DND-41 (cell line): ENCODE results near the gene PKDREJ.

ENCODE experiments used
- EZH2 ChIP-seq: IDR thresholded peaks from 3 replicates; pipeline ENCODE4 v1.6.1; 2012; ENCODE audit warnings: borderline replicate concordance, low read depth, mild to moderate bottlenecking, moderate library complexity, low read length, inconsistent platforms; ENCODE audit not compliant: severe bottlenecking
- TF ChIP-seq, protein P1 (sequence below): IDR thresholded peaks from 2 replicates; pipeline ENCODE4 v1.5.1; 2012; ENCODE audit warnings: borderline replicate concordance, low read length, moderate library complexity, mild to moderate bottlenecking; ENCODE audit not compliant: poor library complexity, severe bottlenecking; ENCODE audit errors: extremely low read depth

DNA sequence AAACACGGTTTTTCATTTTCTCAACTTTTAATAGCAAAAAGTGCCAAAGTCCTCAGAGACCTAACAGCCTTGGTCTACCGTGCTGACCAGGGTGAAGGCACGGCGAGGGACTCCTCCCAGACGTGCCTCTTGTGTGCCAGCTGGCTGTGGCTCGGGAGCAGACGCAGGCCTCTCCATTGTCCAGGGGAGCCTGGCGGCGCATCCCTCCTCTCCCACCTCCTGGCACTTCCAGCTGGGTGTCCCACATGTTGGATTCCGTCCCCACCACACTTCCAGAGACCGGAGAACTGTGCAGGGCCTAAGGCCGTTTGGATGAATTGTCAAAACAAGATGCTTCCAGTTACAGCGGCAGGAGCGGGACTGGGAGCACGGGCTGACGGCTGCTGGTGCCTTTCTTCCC lies 24.6 kb downstream of the PKDREJ start:
- TF ChIP-seq, protein P1, sequence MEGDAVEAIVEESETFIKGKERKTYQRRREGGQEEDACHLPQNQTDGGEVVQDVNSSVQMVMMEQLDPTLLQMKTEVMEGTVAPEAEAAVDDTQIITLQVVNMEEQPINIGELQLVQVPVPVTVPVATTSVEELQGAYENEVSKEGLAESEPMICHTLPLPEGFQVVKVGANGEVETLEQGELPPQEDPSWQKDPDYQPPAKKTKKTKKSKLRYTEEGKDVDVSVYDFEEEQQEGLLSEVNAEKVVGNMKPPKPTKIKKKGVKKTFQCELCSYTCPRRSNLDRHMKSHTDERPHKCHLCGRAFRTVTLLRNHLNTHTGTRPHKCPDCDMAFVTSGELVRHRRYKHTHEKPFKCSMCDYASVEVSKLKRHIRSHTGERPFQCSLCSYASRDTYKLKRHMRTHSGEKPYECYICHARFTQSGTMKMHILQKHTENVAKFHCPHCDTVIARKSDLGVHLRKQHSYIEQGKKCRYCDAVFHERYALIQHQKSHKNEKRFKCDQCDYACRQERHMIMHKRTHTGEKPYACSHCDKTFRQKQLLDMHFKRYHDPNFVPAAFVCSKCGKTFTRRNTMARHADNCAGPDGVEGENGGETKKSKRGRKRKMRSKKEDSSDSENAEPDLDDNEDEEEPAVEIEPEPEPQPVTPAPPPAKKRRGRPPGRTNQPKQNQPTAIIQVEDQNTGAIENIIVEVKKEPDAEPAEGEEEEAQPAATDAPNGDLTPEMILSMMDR, result no peak
- TF ChIP-seq EZH2, result no peak
